NOMO-1 (cell line): ENCODE measurements around the gene TSPAN9.

Source experiments
- DNase-seq, 2 experiments: peaks; one replicate each; lab custom pipeline; 2025; ENCODE audit not compliant: unreplicated experiment in 2 of 2; lab: John Stamatoyannopoulos, UW

The TSPAN9 gene

DNA sequence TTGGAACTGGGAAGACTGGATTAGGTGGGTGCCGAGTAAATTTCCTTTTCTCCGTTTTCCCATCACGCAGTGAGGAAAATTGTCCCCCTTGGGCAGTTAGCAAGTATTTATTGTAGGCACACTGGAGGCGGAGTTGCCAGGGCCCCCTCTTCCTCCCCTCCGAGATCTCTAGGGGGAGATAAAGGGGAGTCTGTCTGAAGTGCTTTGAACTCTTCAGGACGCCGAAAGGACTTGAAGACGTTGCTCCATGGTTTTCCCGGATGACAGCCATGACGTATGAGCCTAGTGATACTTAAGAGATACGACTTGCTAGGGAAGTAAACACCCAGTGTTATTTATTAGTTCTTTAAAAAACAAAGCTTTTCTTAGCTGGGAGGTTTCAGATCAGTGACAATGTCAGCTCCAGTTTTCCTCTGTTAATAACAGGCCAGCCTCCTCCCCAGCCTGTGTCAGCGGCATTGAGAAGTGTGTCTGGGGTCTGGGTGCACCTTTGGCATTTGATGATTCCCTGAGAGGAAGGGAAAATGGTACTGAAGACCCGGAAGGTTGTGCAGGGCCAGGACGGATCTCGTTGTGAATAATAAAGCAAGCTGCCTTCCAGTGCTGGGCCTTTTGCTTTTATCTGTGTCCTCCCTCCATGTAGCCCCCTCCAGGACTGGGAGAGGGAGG lies 78.7 kb downstream of the TSPAN9 start:
- no peak for DNase-seq

DNA sequence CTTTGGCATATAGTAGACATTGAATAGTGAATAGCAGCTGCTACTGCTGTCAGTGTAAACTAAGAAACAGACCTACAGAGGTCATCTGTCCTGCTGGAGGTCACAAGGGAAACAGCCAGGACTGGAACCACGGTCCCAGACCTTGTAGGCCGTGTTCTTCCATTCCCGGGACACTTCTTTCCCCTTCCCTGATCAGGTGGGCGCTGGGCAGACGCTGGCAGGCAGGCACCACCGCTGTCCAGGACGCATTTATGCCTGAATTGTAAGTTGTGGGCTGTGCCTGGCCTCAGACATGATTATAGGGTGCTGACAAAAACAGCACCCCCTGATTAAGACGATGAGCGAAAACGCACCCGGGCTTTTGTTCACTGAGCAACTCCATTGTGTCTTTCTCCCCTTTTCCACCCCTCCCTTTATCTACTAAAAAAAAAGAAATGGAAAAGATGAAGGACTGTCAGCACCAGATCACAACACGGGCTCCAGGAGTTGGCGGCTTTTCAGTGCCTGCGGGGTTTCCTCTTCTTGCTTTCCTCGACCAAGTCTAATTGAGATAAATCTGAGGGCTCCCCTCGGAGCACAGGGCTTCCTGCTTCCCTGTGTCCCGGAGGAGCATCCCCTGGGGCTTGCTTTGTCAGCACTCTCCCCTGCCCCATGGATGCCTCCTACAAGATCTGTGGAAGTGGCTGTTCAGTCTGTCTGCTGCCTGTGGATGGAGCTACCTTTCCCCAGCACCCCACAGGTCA lies 80.6 kb downstream of the TSPAN9 start:
- no peak for DNase-seq

GRCh38 chr12:3158851-3159465 lies 81.8 kb downstream of the TSPAN9 start:
- no peak for DNase-seq

DNA sequence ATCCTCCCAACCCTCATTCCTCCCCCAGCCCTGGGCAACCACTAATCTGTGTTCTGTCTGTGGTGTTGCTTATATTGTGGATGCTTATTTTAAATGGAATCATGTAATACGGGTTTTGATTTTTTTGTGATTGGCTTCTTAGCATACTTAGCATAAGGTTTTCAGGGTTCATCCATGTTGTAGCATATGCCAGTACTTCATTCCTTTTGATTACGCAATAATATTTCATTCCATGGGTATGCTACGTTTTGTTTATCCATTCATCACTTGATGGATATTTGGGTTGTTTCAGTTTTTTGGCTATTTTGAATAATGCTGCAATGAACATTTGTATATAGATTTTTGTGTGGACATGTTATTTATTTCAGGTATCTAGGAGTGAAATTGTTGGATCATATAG lies 82.9 kb downstream of the TSPAN9 start:
- DNase-seq, result no peak

GRCh38 chr12:3161861-3162260 lies 84.7 kb downstream of the TSPAN9 start:
- DNase-seq, result no peak

DNA sequence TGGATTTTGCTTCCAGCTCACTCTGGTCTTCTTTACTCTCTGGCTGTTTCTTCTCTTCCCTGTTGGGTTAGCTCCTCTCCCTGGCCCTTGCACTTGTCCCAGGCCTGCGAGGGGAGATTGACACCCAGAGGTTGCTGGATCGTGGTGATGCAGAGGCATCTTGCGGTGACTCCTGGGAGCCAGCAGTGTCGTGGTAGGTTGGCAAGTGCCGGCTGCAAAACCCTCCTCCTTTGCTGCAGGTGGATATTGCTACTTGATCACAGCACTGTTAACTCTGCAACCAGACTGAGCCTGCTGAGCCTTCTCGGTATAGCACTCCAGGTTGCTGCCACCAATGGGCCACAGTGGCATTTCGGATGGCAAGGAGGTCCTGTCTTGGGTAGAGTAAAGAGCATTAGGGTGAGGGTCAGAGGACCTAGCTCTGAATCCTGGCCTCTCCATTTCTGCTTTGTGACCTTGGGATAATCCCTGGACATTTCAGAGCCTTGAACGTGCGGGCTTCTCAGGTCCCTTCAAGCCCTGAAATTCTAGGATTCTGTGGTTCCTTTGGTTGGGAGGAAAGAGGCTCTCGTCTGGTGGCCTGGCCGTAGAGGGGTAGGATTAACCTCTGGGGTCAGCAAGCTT lies 87.4 kb downstream of the TSPAN9 start:
- no peak for DNase-seq

DNA sequence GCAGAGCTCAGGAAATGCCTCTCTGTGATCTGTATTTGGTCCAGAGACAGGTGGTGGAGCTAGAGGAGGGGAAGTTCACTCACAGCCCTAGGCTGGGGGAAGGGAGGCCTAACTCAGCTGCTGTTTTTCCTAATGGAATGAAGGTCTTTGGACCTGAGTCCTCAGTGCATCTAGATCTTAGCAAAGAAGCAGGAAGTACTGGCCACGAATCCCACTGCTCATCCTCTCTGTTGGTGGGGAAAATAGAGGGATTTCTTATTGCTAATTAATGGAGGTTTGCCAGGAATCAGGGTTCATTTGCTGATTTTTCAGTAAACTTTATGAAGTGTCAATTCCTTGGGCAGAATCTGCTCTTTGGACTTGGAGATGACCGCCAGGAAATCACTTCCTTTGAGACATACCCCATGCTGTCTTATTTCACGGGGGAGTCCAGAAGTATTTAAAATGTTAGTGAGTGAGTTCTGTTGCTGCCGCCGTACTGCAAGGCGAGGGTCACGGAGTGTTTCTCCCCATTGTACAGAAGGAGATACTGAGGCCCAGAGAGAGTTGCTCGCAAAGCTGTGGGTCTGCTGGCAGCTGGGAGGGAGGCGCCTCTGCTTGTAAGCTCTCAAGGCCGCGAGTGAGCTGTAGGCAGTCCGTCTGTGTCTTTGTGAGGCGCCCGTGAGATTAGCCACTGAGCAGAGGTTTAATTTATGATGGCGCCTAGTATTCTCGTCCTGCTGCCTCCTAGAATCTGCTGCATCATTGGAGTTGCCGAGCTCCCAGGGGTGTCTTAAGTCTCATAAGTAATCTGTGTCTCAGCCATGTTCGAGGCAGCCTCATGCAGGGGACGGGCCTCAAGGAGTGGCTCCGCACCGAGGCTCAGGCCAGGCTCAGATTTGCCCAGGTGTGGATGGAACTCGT lies 88.2 kb downstream of the TSPAN9 start:
- no peak for DNase-seq

DNA sequence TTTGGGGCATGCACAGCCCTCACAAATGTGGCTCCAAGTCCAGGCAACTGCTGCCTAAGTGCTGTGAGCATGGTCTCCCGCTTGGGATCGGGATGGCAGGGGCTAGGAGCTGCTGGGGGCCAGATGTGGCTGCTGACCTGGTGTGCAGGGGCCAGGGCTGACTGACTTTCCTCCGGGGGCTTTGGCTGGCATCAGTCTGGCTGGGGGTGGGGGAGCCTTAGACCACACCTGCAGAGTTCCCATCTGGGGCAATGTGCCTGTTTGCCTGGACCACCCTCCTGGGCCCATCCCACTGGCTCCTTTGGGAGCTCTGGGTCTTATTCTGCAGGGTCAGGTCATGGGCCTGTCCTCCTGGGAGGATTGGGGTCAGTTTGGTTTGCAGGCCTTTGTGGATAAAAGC lies 90.5 kb downstream of the TSPAN9 start:
- DNase-seq, result no peak

DNA sequence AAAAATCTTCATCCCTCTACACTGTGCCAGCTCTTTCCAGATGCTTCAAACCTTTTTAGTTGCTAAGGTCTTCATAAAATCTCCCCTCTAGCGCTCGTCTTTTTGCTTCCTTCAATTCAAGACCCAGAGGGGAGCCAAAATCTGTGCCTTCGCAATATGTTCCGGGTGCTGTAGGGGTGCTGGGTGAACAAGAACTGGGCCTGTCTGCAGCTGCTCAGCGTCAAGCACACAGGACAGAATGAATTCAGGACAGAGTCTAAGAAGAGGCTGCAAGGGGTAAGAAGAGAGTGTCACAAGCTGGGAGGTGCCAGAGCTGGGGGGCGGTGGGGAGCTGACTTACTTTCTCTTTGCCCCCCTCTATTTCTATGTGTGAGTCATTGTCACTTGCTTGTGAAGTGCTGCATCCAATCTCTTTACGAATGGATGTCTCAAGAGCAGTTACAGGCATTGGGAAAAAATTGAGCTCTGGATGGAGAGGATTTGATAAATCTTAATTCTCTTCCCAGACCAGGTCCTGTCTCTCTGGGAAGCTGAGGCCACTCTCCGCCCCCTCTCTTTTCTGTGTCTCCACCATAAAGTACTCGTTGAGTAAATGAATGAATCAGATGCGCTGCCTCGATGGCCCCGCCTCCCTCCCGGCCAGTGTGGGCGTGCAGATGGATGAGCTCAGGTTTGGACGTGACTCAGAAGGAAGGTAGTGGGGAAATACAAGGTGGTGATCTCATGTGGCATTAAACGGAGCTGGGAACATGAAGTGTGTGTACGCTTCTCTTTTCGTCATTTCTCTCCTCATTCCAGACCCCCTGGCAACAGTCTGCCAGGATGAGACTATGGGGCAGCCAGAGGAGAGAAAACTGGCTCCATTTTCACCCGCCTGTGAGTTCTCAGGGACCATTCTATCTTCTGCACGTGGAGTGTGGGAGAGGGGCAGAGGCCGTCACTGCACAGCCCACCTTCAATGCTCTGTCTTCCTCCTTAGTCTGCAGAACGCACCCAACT lies 91.3 kb downstream of the TSPAN9 start:
- no peak for DNase-seq

- no peak for DNase-seq
Observed at GRCh38 chr12:3170423-3171194, 93.4 kb downstream of the TSPAN9 start.

DNA sequence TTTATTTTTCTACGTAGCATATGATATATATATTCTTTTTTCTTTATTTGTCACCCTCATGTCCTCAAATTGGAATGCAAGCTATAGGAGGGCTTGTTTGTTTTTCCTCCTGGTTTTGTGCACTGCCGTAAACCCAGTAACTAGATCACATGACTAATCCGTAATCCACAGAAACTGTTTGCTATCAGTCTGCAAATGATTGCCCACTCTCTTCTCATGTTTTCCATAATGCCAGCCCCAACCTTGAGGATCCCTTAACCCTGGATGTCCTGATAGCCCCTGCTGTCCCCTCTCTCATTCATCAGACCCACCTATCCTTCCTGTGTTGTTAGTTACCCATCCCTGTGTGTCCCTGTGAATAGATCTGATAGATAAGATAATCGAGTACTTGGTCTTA lies 94.0 kb downstream of the TSPAN9 start:
- no peak for DNase-seq

DNA sequence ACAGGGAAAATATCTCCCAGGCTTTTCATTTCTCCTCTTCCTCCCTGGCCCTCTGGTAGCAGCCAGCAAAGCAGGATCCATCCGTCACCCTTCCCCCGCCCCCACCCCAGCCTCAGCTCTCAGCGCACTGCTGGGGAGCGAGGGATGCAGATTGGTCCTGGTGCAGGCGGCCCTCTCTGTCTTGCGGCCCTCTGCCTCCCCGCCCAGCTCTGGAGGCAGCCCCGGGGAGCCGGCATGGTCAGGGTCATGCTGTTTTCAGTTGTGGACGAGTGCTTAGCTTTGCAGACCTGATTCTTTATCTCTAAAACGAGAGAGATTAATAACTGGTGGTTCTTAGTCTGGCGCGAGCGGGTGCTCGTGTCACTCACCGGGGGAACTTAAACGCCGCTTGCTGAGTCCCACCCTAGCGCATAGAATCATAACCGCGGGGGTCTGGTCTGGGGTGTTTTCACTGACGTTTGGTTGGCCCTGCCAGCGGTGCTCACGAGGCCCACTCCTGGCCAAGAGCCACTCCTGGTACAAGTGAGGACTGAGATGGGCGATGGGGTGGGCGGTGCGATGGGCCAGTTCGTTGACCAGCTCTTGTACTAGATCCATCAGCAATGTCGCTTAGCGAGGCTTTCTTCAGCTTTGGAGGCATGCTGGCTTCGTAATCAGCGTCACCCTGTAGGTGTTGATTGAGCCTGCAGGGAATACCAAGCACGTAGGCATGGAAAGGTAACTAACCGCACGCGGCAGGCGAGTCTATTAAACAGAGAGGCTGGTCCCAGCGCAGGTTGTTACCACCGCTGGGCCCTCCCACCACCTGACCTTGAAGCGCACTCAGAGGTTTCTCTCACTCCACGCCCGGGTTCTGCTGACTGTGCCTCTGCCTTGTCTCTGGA lies 95.2 kb downstream of the TSPAN9 start:
- DNase-seq, result no peak

DNA sequence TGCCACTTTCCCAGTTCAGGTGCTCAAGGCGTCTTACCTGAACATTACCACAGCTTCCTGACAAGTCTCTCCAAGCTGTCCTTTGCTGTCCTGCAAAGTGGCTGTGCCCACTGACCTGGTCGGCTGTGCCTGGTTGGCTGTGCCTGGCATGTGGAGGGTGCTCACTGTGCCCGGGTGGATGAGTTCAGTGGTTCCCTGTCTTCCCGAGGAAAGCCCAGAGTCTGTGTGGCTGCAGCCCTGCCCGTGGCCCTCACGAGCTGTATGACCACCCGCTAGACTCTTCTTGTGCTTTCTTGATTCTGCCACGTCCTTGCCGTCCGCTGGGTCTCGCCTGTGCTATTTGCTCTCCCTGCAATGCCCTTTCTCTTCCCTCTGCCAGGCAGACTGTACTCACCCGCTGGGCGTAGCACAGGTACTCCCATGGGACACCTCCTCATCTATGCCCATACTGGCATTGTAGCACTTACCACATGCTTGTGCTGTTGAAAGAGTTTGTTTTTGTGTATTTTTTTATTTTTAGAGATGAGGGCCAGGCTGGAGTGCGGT lies 95.9 kb downstream of the TSPAN9 start:
- no peak for DNase-seq

DNA sequence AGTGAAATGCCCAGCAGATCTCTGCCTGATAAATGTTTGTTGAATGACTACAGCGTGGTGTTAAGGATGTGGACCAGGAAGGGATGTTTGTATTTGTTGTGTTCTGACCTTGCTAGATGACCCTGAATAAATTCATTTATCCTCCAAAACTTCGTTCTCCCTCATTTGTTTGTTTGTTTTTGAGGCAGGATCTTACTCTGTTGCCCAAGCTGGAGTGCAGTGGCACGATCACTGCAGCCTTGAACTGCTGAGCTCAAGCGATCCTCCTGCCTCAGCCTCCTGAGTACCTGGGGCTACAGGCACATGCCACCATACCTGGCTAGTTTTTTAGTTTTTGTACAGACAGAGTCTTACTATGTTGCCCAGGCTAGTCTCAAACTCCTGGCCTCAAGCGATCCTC lies 96.7 kb downstream of the TSPAN9 start:
- no peak for DNase-seq

DNA sequence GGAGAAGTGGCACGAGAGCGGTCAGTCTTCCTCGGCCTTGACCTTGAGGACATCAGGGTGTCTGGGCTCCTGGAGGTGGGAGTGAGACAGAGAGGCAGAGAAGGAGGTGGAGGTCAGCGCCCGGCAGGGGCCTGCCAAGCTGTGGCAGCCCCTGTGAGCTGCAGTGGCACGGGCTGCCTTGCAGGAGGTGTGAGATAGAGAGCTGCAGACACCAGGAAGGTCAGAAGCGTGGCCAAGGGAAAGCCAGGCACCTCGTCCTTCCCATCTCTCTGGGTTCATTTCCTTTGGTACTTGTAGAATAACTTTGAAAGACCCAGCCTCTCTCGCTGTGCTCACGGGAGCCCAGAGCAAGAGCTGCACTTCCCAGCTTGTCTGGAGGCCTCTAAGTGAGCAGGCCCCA lies 98.1 kb downstream of the TSPAN9 start:
- DNase-seq, result no peak

DNA sequence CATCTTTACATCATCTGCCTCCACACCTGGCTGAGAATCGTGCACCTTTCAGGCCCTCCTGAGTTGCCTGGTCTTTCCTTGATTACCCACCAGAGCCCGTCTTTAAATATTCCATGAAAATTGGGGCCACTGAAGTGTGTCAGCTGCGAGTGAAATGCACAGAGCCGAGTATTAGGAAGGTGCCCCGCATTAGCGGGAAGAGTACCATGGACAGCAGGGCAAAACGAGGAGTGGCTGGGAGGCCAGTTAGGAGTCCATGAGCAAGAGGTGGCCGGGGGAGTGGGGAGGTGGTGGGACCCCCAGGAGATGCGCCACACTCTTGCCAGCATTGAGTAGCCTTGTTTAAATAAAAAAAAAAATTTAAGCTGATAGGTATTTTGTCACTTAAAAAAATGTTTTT lies 99.6 kb downstream of the TSPAN9 start:
- no peak for DNase-seq

DNA sequence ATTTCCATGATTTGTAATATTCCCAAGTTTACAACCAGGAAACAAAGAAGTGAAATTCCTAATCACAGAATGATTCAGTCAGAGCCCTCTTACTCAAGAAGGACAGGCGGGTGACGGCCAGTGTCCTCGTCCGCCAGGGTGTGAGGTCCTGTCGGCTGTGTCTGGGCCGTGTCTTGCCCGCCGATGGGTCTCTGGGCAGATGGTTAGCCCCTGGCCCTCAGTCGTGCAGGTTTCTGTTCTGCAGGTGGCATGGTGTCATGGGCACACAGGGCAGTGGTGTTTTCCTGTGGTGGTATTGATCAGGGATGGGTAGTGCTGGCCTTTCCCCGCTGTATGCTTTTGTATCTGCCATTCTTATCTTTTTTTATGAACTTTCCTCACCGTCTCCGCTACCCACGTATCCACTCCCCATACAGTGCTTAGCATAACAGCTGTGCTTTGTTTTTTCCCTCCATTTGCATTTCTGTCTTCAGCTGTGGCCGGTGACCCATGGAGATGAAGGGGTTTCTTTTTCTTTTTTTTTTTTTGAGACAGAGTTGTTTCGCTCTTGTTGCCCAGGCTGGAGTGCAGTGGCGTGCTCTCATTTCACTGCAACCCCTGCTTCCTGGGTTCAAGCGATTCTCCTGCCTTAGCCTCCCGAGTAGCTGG lies 100.7 kb downstream of the TSPAN9 start:
- DNase-seq, result no peak
